Raji (cell line): ENCODE measurements around the gene ATXN7.

ENCODE experiments used
- POLR2A ChIP-seq: IDR thresholded peaks from 2 replicates; pipeline ENCODE4 v1.6.1; 2011; ENCODE audit warnings: low read depth, low read length, control low read depth; ENCODE audit not compliant: insufficient read depth

Gene ATXN7

DNA sequence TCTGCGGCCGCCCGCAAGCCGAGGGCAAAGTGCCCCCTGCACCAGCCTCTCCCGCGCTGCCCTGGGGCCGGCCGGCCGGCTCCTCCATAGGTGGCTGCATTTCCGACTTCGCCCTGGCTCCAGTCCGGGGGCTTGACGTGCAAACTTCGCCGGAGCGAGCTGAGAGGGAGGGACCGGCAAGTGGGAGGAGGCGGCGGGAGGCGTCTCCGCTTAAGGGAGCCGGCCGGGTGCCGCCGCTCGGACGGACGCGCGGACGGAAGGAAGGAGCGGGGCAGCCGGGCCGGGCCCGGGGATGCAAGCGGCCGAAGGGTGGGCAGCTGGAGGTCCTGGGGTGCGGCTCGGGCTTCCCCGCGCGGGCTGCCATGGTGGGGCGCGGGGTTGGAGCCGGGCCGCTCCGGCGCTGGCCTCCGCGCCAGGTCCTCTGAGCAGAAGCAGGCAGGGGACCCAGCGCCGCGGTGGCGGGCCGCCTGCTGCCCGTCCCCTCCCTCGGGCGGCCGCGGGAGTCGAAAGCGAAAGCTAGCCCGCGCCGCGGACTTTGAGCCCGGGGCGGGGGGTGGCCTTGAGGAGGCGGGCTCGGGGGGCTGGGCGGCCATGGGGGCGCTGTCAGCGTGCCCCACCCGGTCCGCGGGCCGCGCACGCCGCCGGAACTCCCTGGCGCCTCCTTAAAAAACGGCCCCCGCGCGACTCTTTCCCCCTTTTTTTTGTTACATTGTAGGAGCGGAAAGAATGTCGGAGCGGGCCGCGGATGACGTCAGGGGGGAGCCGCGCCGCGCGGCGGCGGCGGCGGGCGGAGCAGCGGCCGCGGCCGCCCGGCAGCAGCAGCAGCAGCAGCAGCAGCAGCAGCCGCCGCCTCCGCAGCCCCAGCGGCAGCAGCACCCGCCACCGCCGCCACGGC, 48.5 kb downstream of the ATXN7 start, which contains the start of gene SCAANT1:
Gene SCAANT1, minus strand, starts transcription at position 511 of the 895 bp plus-strand sequence.
- TF ChIP-seq POLR2A = peak; percentile 6

DNA sequence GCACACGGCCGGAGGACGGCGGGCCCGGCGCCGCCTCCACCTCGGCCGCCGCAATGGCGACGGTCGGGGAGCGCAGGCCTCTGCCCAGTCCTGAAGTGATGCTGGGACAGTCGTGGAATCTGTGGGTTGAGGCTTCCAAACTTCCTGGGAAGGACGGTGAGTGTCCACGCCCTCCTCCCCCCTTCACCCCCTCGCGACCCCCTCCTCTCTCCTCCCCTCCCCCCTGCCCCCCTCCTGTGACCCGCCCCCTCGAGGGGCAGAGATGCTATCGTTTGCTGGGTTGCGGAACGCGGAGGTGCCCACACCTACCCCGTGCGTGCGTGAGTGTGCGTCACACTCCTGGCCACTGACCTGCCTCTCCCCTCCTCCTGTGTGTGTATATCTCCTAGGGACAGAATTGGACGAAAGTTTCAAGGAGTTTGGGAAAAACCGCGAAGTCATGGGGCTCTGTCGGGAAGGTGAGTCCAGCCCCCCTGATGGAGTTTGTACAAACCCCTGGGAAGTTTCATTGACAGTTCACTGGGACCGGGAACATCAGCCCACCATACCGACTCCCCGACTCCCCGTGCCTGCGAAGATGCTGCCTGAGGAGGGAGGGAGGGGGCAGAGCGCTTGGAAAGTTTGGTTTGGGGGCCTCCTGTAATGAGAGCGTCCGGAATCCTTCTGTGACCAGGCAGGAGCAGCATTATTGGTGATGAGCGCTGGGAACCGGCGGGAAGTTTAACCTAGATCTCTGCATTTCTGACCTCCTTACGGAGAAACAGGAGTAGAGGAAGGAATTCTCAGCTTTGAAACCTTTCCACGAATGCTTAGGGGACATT, 49.3 kb downstream of the ATXN7 start:
- no peak for TF ChIP-seq POLR2A

DNA sequence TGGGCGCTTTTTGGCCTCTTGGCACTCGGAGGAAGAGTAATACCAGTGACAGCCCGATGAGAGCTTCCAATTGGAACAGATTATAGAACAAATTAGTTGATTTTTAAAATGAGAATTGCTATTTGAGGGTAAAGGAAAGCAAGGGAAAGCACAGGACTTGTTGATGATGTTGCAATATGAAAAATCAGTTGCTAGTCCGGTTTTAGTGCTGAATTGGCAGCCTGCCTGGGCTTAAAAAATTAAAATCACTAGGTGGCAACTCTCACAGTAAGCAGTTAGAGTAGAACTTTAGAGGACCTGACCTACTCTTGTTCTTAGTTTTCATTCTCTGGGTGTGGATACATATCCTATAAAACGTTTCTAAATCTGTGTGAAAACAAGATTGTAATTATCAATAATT, 50.6 kb downstream of the ATXN7 start:
- TF ChIP-seq POLR2A = no peak

GRCh38 chr3:63918321-63918720, 54.7 kb downstream of the ATXN7 start:
- no peak for TF ChIP-seq POLR2A

DNA sequence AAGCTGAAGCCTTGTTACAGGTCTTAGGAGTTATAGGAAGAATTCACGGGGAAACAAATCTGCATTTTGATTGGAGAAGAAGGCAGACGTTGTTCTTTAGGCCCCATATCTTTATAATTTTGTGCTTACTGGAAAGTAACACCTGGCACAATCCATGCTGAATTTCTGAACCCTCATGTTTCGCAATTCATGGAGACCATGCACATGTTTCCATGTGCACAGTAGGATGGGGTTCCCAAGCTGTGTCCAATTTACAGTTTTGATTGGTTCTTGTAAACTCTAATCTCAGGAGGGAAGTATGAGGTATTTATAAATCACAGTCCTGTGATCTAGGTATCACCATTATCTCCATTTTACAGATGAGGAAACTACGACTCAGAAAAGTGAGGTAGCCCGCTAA, 56.3 kb downstream of the ATXN7 start:
- TF ChIP-seq POLR2A = no peak

DNA sequence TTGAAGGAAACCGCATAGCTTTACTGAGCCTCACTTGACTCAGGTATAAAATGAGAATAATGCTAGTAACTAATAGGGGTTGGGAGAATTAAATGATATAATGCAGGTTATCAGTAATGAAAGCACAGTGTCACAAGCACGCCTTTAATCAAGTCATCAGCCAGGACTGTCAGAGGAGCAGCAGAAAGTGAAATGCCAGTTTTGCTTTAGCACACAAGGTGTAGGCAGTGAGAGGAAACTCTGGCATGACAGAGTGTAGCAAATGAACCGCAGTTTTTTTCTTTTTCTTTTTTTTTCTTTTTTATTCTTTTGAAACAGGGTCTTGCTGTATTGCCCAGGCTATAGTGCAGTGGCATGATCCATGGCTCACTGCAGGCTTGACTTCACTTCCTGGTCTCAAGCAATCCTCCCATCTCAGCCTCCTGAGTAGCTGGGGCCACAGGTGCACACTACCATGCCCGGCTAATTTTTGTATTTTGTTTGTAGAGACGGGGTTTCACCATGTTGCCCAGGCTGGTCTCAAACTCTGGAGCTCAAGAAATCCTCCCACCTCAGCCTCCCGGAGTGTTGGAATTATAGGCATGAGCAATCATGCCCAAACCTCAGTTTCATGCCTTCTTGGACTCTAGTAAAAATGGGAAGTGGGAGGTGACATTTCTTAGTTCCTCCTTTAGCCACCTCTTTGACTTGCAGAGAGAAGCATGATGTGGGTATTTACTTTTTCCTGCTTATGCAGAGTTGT, 58.2 kb downstream of the ATXN7 start:
- no peak for TF ChIP-seq POLR2A

DNA sequence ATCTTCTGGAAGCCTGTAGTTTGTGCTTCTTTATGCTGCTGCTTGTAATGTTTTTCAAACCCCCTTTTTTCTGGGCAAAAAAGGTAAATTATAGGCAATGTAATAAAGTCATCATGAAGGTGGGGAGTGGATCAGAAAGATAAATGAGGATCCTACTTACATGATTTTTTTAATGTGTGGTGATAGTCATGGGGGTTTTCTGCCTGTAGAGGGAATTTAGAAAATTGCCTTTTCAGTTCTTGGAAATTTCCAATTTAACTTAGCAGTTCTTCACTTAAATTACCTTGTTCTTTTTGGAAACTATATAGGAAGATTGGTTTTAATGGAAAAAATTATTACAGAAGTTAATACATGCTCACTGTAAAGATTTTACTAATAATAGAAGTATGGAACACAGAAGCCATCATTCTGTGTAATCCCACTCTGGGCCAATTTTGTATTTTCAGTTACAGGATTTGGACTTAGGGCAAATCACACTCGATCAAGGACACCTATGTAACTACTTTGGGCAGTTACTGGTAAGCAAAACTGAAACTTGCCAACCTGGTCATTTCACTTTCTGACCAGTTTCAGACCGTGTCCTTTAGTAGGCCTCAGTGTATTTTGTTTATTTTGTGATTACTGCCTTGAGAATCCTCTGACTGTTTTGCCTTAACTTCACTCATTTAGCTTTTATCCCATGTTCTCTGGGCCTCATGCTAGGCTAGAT, 59.0 kb downstream of the ATXN7 start:
- no peak for TF ChIP-seq POLR2A

- no peak for TF ChIP-seq POLR2A
Observed at GRCh38 chr3:63926309-63926708, 62.6 kb downstream of the ATXN7 start.

GRCh38 chr3:63927422-63928280, 64.0 kb downstream of the ATXN7 start:
- no peak for TF ChIP-seq POLR2A

GRCh38 chr3:63931290-63931689, 67.6 kb downstream of the ATXN7 start:
- TF ChIP-seq POLR2A = no peak

- TF ChIP-seq POLR2A = no peak
Observed at GRCh38 chr3:63932509-63933212, 69.0 kb downstream of the ATXN7 start.

DNA sequence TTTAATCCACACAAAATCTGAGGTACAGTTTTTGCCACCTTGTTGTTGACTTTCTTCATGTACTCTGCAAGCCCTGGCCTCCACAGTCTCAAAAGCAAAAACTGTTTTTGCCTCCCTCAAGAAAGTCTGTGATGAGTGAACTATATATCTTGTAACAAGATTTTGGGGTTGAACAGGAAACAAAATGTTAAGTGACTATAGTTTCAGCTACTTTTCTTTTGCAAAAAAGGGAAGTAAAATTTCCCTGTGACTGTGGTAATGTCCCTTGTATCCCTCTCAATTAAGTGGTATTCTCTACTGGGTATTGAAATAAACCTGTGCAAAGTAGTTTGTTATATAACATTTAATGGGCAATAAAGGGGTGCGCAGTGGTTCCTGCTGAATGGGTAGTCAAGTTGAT, 69.8 kb downstream of the ATXN7 start:
- TF ChIP-seq POLR2A = no peak
